ENCODE results near the gene SNX4.
"Not testable (repeated sequence)": the region's sequence is repeated elsewhere in the genome, so short reads cannot be mapped to it uniquely, and the experiment has no call there.

SNX4 gene

GRCh38 chr3:125496701-125497100, 23.3 kb downstream of the SNX4 start:
- TF ChIP-seq PPARA (CRISPR knock-in tag; IDR thresholded peaks at IDR 0.05; ENCODE audit: borderline replicate concordance): no peak
- ATAC-seq: no peak

GRCh38 chr3:125482406-125482805, 37.6 kb downstream of the SNX4 start:
- no peak for ATAC-seq
- no peak for TF ChIP-seq TSHZ2 (CRISPR knock-in tag; IDR thresholded peaks at IDR 0.05)

GRCh38 chr3:125481786-125482185, 38.2 kb downstream of the SNX4 start:
- TF ChIP-seq CREB5 (CRISPR knock-in tag; IDR thresholded peaks at IDR 0.05; ENCODE audit: low read depth): no peak
- TF ChIP-seq ARNTL (CRISPR knock-in tag; IDR thresholded peaks at IDR 0.05; ENCODE audit: borderline replicate concordance, low read depth): no peak
- no peak for TF ChIP-seq ZNF8 (CRISPR knock-in tag; IDR thresholded peaks at IDR 0.05)
- no peak for TF ChIP-seq TOX (CRISPR knock-in tag; IDR thresholded peaks at IDR 0.05; ENCODE audit: borderline replicate concordance)
- no peak for TF ChIP-seq CSDC2 (CRISPR knock-in tag; IDR thresholded peaks at IDR 0.05)
- no peak for TF ChIP-seq OSR1 (CRISPR knock-in tag; IDR thresholded peaks at IDR 0.05)
- TF ChIP-seq ZFP30 (CRISPR knock-in tag; IDR thresholded peaks at IDR 0.05): no peak
- no peak for ATAC-seq

- not testable (repeated sequence) for ATAC-seq
Measured at GRCh38 chr3:125481375-125481759, 38.6 kb downstream of the SNX4 start.

GRCh38 chr3:125480656-125481374, 39.2 kb downstream of the SNX4 start:
- TF ChIP-seq ZNF8 (CRISPR knock-in tag; IDR thresholded peaks at IDR 0.05): no peak
- TF ChIP-seq PATZ1 (CRISPR knock-in tag; IDR thresholded peaks at IDR 0.05; ENCODE audit: borderline replicate concordance): no peak
- no peak for TF ChIP-seq CSRNP3 (CRISPR knock-in tag; IDR thresholded peaks at IDR 0.05)
- no peak for ATAC-seq

- no peak for ATAC-seq
- TF ChIP-seq SNAI2 (CRISPR knock-in tag; IDR thresholded peaks at IDR 0.05) (no peak), TCF4 (CRISPR knock-in tag; IDR thresholded peaks at IDR 0.05; ENCODE audit: borderline replicate concordance) (no peak), PPARA (CRISPR knock-in tag; IDR thresholded peaks at IDR 0.05; ENCODE audit: borderline replicate concordance) (no peak), ZFP3 (CRISPR knock-in tag; IDR thresholded peaks at IDR 0.05) (no peak), CSDC2 (CRISPR knock-in tag; IDR thresholded peaks at IDR 0.05) (no peak), BACH2 (CRISPR knock-in tag; IDR thresholded peaks at IDR 0.05; ENCODE audit: borderline replicate concordance) (no peak), TSHZ2 (CRISPR knock-in tag; IDR thresholded peaks at IDR 0.05) (no peak), RARB (CRISPR knock-in tag; IDR thresholded peaks at IDR 0.05) (no peak)
Measured at GRCh38 chr3:125479091-125479490, 40.9 kb downstream of the SNX4 start.
